Suprapubic skin (tissue), 3 donors: ENCODE results near the gene LPO.

ENCODE experiments used
- CTCF ChIP-seq, 2 donors: fragments of 200-600 bp in 1 of 2; fragments of 450-650 bp in 1 of 2; sonication (generic) in 1 of 2; IDR thresholded peaks; one replicate each; pipeline ENCODE4 v1.5.1; 2016 to 2019; ENCODE audit warnings: antibody characterized with exemption in 2 of 2, mild to moderate bottlenecking in 1 of 2, moderate library complexity in 1 of 2
- POLR2AphosphoS5 ChIP-seq, 3 donors: sonication (generic); formaldehyde crosslinking; IDR thresholded peaks; one replicate each; pipeline ENCODE4 v1.6.1; 2017; ENCODE audit warnings: antibody characterized with exemption in 3 of 3

GRCh38 chr17:58233543-58233942, 4.8 kb upstream of the LPO start:
- TF ChIP-seq POLR2AphosphoS5 (IDR thresholded peaks at IDR 0.05) (no peak), CTCF (IDR thresholded peaks at IDR 0.05) (no peak)
